ENCODE measurements around the gene TDRD9.

Gene TDRD9

GRCh38 chr14:103899833-103900232 is 28.4 kb upstream of the TDRD9 start:
- no peak for TF ChIP-seq POLR2AphosphoS5 (IDR thresholded peaks at IDR 0.05; ENCODE audit: low read depth, low read length)

GRCh38 chr14:103904493-103905107 is 23.7 kb upstream of the TDRD9 start:
- TF ChIP-seq FOXP2 (optimal IDR thresholded peaks at IDR 0.05; ENCODE audit: borderline replicate concordance, extremely low read depth, extremely low read length, insufficient read depth) (no peak), POLR2AphosphoS5 (IDR thresholded peaks at IDR 0.05; ENCODE audit: low read depth, low read length) (no peak), SIN3A (IDR thresholded peaks at IDR 0.05; ENCODE audit: borderline replicate concordance, insufficient read depth, low read length) (no peak), REST (IDR thresholded peaks at IDR 0.05; ENCODE audit: insufficient read depth in 1 of 2, low read depth in 2 of 2, low read length in 2 of 2) (no peak), TAF1 (IDR thresholded peaks at IDR 0.05; ENCODE audit: borderline replicate concordance, insufficient read depth, low read length) (no peak)

GRCh38 chr14:103905842-103906456 is 22.3 kb upstream of the TDRD9 start:
- TF ChIP-seq POLR2AphosphoS5 (IDR thresholded peaks at IDR 0.05; ENCODE audit: low read depth, low read length) (no peak), TAF1 (IDR thresholded peaks at IDR 0.05; ENCODE audit: borderline replicate concordance, insufficient read depth, low read length) (no peak), SIN3A (IDR thresholded peaks at IDR 0.05; ENCODE audit: borderline replicate concordance, insufficient read depth, low read length) (no peak), FOXP2 (optimal IDR thresholded peaks at IDR 0.05; ENCODE audit: borderline replicate concordance, extremely low read depth, extremely low read length, insufficient read depth) (no peak), REST (IDR thresholded peaks at IDR 0.05; ENCODE audit: insufficient read depth in 1 of 2, low read depth in 2 of 2, low read length in 2 of 2) (no peak)

- no peak for TF ChIP-seq SIN3A (IDR thresholded peaks at IDR 0.05; ENCODE audit: borderline replicate concordance, insufficient read depth, low read length)
Observed at GRCh38 chr14:103908580-103908979, 19.7 kb upstream of the TDRD9 start.

GRCh38 chr14:103909531-103910261 is 18.6 kb upstream of the TDRD9 start:
- TF ChIP-seq TAF1 (IDR thresholded peaks at IDR 0.05; ENCODE audit: borderline replicate concordance, insufficient read depth, low read length) (no peak), SIN3A (IDR thresholded peaks at IDR 0.05; ENCODE audit: borderline replicate concordance, insufficient read depth, low read length) (no peak), POLR2AphosphoS5 (IDR thresholded peaks at IDR 0.05; ENCODE audit: low read depth, low read length) (no peak), FOXP2 (optimal IDR thresholded peaks at IDR 0.05; ENCODE audit: borderline replicate concordance, extremely low read depth, extremely low read length, insufficient read depth) (no peak), REST (IDR thresholded peaks at IDR 0.05; ENCODE audit: insufficient read depth in 1 of 2, low read depth in 2 of 2, low read length in 2 of 2) (no peak)

- TF ChIP-seq FOXP2 (optimal IDR thresholded peaks at IDR 0.05; ENCODE audit: borderline replicate concordance, extremely low read depth, extremely low read length, insufficient read depth) (no peak), SIN3A (IDR thresholded peaks at IDR 0.05; ENCODE audit: borderline replicate concordance, insufficient read depth, low read length) (no peak), REST (IDR thresholded peaks at IDR 0.05; ENCODE audit: insufficient read depth in 1 of 2, low read depth in 2 of 2, low read length in 2 of 2) (no peak), POLR2AphosphoS5 (IDR thresholded peaks at IDR 0.05; ENCODE audit: low read depth, low read length) (no peak), TAF1 (IDR thresholded peaks at IDR 0.05; ENCODE audit: borderline replicate concordance, insufficient read depth, low read length) (no peak)
Observed at GRCh38 chr14:103910262-103910935, 17.9 kb upstream of the TDRD9 start.
